ENCODE data around the gene ELMOD3.
"Not testable (repeated sequence)": the region's sequence is repeated elsewhere in the genome, so short reads cannot be mapped to it uniquely, and the experiment has no call there.

Gene ELMOD3

DNA sequence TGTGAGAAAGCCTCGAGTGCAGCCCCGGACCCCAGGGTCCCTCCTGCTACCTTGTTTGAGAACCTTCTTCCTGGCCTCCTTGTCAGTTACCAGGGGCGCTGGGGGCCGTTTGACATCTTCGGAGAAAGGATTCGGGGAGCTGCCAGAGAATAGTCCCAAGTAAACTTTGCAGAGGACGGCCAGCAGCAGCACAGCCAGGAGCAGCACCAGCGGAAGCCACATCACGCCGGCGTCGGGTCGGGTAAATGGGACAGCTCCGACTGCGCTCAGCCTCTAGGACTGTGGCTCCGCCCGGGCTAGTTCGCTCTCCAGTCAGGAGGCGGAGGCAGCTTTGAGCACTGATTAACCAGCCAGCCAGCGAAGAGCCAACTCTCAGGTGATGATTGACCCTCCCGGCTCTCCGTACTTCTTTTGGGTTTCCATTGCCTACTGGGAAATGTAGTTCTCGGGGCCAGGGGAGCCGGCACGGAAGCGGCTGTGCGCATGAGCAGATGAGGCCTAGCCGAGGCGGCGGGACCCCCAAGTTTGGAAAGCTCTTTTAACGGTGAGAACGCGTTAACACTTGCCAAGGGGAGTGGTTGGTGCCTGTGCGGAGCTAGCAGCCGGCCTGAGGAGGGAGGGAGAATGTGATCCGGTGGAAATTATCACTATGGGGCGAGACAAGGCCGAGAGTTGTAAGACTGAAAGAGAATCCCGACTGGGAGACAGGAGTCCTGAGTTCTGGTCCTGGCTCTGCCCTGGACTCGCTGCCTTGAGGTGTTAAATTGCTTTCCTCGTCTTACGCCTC lies at the start of gene ELMOD3, which contains the start of gene RETSAT:
Gene ELMOD3 (plus strand): TSS at position 484 of the 787 bp plus-strand sequence. CDS start 2,430 bp downstream, outside the sequence.
Gene RETSAT (minus strand): TSS at position 243 of the 787 bp plus-strand sequence. CDS start 21 bp downstream, at position 222.
- DNase-seq (ENCODE audit: low read depth in 3 of 3): peak; percentile 91 to 98 (median 95)

DNA sequence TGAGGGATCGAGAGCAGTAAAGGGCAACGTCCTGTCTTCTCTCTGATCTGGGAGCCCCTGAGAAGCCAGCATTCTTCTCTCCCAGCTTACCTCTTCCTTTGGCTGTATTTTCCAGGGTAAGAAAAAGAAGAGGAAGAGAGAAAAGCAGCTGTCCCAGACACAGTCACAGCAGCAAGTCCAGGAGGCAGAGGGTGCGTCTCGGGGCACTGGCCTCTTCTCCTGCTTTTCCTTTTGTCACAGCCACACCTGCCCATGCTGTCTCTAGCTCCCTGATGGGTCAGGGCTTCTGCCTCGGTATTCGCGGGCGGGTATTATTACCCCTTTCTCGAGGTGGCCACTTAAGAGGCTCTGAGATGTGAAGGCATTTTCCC lies 47.1 kb upstream of the ELMOD3 start:
- DNase-seq (ENCODE audit: low read depth in 3 of 3): no peak

DNA sequence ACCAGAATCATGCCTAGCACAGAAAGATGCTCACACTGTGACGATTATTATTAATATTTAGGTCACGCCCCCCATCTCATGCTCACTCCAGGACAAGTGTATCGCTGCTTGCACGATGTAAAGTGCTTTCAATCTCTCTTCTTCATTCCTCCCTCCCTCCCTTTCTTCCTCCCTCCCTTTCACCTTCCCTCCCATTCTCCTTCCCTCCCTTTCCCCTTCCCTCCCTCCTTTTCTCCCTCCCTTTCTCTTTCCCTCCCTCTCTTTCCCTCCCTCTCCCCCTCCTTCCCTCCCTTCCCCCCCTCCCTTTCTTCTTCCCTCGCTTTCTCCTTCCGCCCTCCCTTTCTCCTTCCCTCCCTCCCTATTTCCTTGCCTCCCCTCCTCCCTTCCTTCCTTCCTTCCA lies 46.4 kb upstream of the ELMOD3 start:
- no peak for DNase-seq (ENCODE audit: low read depth in 3 of 3)

DNA sequence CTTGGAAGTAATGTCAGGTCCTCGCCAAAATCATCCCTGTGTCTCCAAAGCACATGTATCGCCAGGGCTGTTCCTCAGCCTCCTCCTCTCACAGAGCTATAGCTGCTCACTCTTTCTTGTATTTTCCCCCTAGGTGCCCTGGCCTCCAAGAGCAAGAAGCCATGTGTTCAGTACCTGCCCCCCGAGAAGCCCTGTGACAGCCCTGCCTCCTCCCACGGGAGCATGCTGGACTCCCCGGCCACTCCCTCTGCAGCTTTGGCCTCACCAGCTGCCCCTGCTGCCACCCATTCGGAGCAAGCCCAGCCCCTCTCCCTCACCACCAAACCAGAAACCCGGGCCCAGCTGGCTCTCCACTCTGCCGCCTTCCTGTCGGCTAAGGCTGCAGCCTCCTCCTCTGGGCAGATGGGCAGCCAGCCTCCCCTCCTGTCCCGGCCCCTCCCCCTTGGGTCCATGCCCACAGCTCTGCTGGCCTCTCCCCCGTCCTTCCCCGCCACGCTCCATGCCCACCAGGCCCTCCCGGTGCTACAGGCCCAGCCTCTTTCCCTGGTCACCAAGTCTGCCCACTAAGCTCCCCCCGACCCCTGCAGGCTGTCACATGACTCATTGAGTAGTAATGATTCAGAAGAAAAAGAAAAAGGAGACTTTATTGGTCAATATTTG lies 45.5 kb upstream of the ELMOD3 start:
- no peak for DNase-seq (ENCODE audit: low read depth in 3 of 3)

DNA sequence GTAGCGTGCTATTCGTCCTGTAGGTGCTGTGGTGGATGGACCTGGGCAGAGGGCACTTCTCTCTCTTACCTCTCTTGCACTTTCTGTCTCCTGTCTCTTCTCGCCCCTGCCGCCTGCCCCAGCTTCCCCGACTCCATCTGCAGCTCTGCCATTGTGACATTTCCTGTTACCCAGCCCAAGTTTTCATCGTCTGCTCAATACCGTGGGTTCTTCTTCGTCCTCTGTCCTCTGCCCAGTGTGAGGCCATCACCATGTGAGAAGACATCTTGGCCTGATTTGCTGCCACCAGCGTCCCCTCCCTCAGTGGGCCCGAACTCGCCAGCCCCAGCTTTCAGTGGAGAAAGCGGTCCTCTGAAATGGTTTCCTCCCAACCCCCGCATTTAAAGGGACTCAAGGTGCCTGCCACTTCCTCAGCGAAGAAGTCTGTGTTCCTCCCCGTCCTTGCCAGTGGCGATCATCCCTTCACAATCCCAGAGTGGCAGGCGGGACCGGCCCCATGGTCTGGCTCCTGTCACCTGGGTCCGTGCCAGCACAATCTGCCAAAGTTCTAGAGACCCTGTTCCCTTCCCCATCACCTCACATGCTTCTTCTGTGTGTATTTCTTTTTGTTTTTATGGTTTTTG lies 44.8 kb upstream of the ELMOD3 start:
- no peak for DNase-seq (ENCODE audit: low read depth in 3 of 3)

DNA sequence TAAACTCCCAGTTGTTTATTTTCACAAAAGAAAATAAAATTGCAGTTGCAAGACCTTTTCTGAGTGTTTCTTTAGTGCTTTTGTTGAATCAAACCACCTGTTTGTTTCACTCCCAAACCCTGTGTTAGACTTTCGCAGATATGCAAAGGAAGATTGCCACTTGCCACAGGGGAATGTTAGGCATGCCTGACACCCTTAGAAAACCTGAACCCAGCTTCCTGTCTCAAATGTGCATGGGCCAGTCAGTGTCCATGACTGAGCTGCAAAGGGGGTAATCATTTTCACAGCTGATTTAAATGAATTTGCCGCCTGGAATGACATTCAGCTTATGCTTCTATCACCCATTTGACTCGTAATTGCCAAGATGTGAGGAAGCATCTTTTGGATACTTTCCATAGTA lies 44.2 kb upstream of the ELMOD3 start:
- no peak for DNase-seq (ENCODE audit: low read depth in 3 of 3)

DNA sequence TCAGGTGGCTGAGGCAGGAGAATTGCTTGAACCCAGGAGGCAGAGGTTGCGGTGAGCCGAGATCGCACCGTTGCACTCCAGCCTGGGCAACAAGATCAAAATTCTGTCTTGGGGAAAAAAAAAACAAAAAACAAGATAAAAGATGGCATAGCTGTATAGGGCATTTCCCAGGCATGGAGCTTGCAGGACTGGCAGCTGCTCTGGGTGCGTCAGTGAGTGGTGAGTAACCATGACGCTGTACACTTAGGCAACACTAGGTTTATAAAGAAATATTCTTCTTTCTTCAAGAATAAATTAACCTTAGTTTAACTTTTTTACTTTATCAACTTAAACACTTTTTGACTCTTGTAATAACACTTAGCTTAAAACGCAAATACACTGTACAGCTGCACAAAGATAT lies 42.2 kb upstream of the ELMOD3 start:
- no peak for DNase-seq (ENCODE audit: low read depth in 3 of 3)

DNA sequence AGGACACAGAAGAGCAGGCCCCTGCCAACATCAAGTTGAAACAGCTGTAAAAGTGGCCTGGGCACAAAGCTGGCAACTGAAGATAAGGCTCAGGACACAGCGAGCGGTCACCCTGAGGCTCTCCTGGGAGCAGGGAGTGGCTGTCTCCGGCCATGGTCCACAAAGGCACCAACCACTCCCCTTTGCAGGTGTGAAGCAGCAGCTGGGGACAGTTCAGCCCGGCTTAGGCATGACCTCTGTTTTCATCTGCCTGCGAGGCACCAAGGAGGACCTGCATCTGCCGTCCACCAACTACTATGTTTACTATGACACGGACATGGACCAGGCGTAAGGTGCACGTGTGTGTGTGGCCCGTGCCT lies 39.7 kb upstream of the ELMOD3 start:
- DNase-seq (ENCODE audit: low read depth in 3 of 3): no peak

DNA sequence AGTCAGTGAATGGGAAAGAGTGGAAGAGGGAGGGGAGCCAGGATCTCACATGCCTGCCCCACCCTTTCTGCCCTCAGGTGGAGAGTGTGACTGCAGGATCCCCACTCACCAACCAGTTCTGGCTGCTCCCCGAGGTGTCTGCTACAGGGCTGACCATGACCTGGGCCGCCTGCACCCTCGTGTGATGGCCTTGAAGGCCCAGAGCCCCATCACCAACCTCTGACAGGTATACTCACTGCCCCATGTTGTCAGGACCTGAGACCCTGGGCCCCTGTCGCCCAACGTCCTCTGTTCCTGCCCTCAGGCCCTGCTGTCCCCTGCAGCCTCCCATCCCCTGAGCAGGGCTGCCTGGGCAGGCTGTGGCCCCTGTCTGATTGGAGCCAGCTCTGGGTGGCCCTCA lies 38.6 kb upstream of the ELMOD3 start:
- not testable (repeated sequence) for DNase-seq (ENCODE audit: low read depth in 3 of 3)

DNA sequence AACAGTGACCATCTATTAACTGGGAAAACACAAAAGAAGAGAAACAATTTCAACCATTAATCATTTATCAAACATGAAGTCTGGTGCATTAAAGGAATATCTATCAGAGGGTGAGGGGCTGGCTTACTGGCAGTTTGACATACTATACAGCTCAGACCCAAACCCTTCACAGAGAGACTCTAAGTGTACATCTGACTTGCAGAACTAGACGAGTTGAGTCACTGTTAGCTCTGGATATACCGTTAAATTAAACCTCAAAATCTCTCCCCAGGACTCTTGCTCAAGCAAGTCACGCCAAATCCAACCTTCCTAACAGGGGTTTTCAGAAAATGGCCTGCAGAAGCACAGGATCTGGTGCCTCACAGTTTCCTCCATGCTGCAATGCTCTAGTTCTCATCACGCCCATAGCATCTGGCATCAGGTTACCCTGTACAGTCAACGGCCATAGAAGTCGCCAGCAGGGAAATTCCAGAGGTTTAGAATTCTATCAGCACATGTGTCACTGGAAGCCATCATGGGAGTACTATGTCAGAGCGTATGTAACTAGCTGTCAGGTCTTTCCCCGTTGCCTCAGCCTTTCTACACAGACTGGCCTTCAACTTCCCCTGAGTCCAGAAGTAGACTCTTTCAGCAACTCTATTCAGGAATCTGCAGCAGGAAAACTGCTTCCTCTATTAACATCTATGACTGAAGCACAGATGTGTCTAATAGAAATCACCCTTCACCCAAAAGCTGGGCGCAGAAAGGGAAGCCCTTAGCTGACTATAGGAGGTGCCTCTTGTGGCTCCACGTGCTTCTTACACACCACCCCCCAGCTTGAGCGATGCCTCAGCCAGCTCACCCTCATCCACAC lies 36.1 kb upstream of the ELMOD3 start:
- peak in 1 of 3 donors; percentile 32 for DNase-seq (ENCODE audit: low read depth in 3 of 3)

DNA sequence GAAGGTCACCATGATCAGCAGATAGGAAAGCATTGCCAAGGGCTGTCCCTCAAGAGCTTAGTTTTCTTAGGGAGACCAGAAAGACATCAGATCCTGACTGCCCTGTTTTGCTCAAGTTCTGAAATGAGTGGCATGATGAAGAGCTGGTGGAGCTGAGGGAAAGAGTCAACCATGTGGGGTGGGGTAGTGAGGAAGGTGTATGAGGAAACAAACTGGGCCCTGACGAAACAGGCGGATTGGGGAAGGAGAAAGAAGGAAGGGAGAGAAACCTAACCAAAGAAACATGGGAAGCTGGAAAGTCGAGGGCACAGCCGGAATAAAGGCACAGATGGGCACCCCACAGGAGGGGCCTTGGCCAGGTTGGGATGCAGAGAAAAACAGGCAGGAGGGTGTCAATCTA lies 34.8 kb upstream of the ELMOD3 start:
- DNase-seq (ENCODE audit: low read depth in 3 of 3): no peak

DNA sequence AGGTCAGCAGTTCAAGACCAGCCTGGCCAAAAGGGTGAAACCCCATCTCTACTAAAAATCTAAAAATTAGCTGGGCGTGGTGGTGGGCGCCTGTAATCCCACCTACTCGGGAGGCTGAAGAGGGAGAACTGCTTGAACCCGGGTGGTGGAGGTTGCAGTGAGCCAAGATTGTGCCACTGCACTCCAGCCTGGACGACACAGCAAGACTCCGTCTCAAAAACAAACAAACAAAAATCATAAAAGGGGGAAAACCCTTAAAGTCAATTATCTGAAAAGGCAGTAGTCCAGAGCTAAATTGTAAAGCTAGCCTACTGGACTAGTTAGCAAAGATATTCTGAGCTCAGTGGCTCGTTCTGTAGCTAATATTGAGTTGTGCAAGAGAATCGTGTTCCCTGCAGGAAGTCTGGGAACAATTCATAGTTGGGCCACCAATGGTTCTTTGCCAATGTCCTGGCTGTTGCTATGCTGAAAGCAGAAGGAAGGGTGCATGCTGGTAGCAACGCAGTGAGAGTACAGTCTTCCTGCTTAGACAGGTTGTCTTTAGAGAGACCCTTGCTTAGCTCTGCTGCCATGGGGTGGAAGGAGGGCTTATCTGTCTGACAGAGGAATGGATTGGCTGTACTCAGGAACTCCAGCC lies 31.1 kb upstream of the ELMOD3 start:
- no peak for DNase-seq (ENCODE audit: low read depth in 3 of 3)

DNA sequence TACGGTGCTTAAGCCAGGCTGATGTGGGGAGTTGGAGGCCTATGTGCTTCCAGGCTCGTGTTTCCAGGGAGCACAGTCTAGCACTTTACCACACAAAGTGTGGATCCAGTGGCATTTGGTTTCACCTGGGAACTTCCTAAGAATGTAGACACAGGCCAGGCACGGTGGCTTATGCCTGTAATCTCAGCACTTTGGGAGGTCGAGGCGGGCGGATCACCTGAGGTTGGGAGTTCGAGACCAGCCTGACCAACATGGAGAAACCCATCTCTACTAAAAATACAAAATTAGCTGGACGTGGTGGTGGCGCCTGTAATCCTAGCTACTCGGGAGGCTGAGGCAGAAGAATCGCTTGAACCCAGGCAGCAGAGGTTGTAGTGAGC lies 30.6 kb upstream of the ELMOD3 start:
- DNase-seq (ENCODE audit: low read depth in 3 of 3): not testable (repeated sequence)

DNA sequence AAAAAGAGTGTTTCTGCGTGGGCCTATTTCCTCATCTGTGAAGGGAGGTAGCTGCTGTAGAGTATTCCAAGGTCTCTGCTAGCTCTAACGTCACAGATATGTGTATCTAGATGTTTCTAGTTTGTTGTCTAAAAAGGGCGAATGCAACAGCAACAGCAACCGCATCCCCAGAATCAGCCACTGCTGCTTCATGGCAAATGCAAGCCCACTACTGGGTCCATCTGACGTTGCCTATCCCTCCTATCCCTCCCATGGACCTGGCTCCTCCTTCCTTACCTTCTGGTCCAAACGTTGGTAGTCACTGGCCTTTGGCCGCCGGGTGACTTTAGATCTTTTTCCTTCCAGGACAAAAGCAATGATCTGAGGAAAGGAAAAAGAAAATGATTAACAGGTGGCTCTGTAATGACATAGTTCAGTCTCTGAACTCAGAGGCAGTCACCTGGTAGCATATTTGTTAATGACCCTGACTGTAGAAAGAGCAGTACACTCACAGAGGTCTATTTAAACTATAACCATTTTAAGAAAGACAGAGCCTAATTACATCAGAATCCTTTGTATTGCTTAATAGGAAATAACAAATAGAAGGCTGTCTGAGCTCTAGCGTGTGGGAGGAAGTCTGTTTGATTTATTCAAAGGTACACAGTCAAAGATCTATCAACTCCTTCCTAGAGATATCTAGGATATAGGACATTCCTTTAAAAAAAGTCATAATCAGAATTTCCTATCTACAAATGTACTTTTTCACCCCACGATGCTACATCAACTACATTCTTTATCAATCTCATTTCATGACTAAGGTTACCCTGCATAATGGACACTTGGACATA lies 29.7 kb upstream of the ELMOD3 start:
- DNase-seq (ENCODE audit: low read depth in 3 of 3): no peak

DNA sequence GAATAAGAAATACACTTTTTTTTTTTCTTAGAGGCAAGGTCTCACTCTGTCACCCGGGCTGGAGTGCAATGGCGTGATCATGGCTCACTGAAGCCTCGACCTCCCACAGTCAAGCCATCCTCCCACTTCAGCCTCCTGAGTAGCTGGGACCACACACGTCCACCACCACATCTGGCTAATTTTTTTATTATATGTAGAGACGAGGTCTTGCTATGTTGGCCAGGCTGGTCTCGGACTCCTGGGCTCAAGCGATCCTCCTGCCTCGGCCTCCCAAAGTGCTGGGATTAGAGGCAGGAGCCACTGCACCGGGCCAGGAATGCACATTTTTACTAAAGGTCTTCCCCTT lies 29.1 kb upstream of the ELMOD3 start:
- no peak for DNase-seq (ENCODE audit: low read depth in 3 of 3)

DNA sequence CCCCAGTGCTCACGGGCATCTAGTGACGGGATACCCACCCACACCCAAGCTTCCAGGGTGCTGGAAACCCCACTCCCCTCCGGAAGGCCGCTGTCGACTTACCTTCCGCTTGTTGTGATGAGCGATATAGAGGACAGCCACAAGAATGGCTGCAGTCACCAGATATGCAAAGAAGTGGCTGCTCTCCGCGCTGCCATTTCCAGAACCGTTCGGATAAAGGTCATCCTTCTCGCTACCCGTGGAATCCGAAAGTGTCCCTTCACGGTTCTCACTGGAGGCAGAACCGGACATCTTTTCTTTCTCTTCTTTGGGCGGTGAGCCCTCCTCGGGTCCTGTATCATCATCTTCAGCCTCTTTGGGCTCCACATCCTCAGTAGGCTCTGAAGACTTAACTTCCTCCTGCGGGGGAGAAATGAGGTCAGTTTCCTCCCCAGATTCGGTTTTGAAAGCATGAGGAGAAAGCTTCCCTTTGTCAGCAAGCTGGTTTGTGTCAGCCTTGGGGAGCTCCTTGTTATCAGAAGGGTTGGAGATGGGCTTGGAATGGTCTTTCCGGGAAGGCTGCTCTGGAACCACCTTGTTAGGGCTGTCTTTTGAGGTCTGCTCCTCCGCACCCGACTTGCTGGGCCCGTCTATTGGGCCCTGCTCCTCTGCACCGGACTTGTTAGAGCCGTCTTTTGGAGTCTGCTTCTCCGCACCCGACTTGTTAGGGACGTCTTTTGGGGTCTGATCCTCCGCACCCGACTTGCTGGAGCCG lies 28.0 kb upstream of the ELMOD3 start:
- peak in 1 of 3 donors; percentile 27 for DNase-seq (ENCODE audit: low read depth in 3 of 3)

DNA sequence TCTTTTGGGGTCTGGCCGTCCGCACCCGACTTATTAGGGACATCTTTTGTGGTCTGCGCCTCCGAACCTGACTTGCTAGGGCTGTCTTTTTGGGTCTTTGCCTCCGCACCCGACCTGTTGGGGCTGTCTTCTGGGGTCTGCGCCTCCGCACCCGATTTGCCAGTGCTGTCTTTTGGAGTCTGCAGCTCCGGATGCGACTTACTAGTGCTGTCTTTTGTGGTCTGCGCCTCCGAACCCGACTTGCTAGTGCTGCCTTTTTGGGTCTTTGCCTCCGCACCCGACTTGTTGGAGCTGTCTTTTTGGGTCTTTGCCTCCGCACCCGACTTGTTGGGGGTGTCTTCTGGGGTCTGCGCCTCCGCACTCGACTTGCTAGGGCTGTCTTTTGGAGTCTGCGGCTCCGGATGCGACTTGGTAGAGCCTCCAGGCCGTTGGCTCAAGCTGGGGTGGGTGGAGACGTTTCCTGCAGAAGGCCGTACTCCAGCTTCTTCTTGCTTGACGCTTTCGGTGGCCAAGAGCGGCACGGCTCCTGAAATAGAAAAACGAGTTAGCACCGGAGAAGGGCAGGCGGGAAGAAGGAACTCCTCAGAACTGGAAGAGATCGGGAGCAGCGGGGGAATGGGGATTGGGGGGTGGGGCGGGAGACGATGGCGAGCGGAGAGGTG lies 27.3 kb upstream of the ELMOD3 start:
- peak in 1 of 3 donors; percentile 44 for DNase-seq (ENCODE audit: low read depth in 3 of 3)

DNA sequence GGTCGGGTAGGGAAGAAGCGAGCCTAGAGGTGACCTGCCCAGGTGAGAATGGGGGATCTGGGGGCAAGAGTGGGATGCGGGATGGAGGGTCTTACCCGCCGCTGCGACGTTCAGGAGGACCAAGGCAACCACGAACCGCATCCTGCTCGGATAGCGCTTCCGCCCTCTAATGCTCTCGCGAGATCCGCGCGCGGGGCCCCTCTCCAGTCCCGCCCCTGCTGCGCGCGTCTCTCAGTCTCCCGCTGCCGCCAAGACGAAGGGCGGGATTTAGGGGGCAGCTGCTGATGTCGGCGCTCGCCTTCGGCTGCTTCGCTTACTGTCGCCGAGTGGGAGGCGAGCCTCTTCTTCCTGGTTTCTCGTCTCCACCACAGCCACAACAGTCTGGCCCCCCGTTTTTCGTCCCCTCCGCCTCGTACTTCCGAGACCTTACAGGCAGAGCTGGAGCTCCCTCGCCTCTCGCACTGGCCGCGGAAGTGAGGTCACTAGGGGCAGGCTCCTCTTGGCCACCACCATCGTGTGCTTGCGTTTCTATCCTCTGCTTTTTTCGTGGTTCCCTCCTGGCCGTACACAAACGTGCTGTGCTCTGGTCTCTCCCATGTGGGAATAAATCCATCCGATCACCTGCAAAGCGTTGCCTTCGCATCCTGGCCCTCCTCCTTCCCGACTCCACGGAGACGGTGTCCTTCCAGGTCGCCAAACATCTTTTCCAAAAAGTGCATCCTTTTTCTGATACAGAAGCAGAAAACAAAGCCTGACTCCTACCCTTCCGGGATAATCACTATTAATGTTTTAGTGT lies 26.5 kb upstream of the ELMOD3 start, which contains the start of gene TGOLN2:
Gene TGOLN2 (minus strand): TSS at position 168 of the 796 bp plus-strand sequence. CDS start 27 bp downstream, at position 141.
- peak; percentile 86 to 95 (median 89) for DNase-seq (ENCODE audit: low read depth in 3 of 3)

Measured in stimulated activated CD4-positive, alpha-beta T cell treated with anti-CD3 and anti-CD28 coated beads, TNF-alpha, amount 100 ng/mL, for 48 hours (primary cell).